Thymus (tissue), 11 donors: ENCODE results near the gene ZBTB38. TPM values are rescaled to one million over a fixed set of nuclear protein-coding genes. Genes with fewer than 3 reads are reported as not detected.

Source experiments
- DNase-seq, 9 donors: peaks; one replicate each; pipeline ENCODE4 v3.0.0-alpha.2; 2013; ENCODE audit warnings: low spot score in 9 of 9, low read depth in 6 of 9, missing footprints in 1 of 9
- H3K27ac ChIP-seq, 2 donors: one replicate each; pipeline ENCODE4 v1.5.1; 2013; ENCODE audit warnings: control low read depth in 1 of 2, low read depth in 1 of 2, low read length in 1 of 2, mild to moderate bottlenecking in 1 of 2, moderate library complexity in 1 of 2
- H3K27me3 ChIP-seq, 2 donors: one replicate each; pipeline ENCODE4 v1.5.1; 2013; ENCODE audit warnings: low read length in 1 of 2; ENCODE audit not compliant: control insufficient read depth in 2 of 2, insufficient read depth in 1 of 2
- H3K36me3 ChIP-seq, 2 donors: one replicate each; pipeline ENCODE4 v1.5.1; 2013; ENCODE audit warnings: low read length in 1 of 2, mild to moderate bottlenecking in 1 of 2, moderate library complexity in 1 of 2; ENCODE audit not compliant: control insufficient read depth in 2 of 2, insufficient read depth in 2 of 2
- H3K4me1 ChIP-seq, 2 donors: one replicate each; pipeline ENCODE4 v1.5.1; 2013; ENCODE audit warnings: low read length in 2 of 2; ENCODE audit not compliant: control insufficient read depth in 2 of 2, insufficient read depth in 2 of 2
- H3K4me3 ChIP-seq, 2 donors: one replicate each; pipeline ENCODE4 v1.5.1; 2013; ENCODE audit warnings: low read length in 2 of 2, control low read depth in 1 of 2, mild to moderate bottlenecking in 1 of 2
- H3K9me3 ChIP-seq, 2 donors: one replicate each; pipeline ENCODE4 v1.5.1; 2013; ENCODE audit warnings: low read length in 1 of 2, mild to moderate bottlenecking in 1 of 2; ENCODE audit not compliant: control insufficient read depth in 2 of 2, insufficient read depth in 1 of 2
- WGBS: extraction: QIAGEN DNeasy Blood & Tissue Kit; methylation state at CpG from one replicate; pipeline ENCODE4 v1.1.7; 2013; 5-methylcytosine and 5-hydroxymethylcytosine counted together
- polyA plus RNA-seq: library from polyadenylated mRNA; stranded (reverse); fragments of 200-250 nt; gene quantifications from one replicate; pipeline ENCODE4 v1.2.3, GENCODE V29; 2013
- total RNA-seq: library from RNA; stranded (reverse); fragments of 120-200 nt; gene quantifications from one replicate; pipeline ENCODE4 v1.2.4, GENCODE V29; 2013
- donor health status: healthy.

The ZBTB38 gene
- total and polyA plus RNA-seq, 2 donors: 9.9 to 11.0 TPM

DNA sequence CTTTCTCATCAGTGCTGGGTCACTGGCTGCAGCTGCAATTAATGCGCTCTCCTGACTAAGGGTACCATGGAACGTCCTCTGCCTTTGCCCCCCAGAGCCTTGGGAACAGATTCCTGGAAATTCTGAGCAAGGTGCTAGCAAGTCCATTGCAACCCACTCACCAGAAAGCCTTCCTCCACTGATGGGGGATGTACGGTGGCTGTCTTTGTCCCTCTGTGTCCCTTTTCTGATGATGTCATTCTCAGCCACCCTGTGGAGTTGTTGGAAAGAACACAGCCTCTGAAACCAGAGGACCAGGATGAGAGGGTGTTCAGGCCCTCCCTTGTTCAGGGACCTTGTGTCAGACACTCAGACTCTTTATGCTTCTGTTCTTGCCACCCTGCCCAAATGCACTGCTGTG is 38.1 kb upstream of the ZBTB38 start:
- no peak overlapping the region for H3K4me3 ChIP-seq
- no peak overlapping the region for H3K27ac ChIP-seq
- H3K27me3 ChIP-seq: no peaks in the 10 kb centered on the region
- H3K9me3 ChIP-seq: no peaks in the 10 kb centered on the region
- H3K4me1 ChIP-seq: no peaks in the 10 kb centered on the region
- H3K36me3 ChIP-seq: no peaks in the 10 kb centered on the region
- DNase-seq: no peak
- WGBS: 99% methylated on average over 3 of the region's 3 CpGs

DNA sequence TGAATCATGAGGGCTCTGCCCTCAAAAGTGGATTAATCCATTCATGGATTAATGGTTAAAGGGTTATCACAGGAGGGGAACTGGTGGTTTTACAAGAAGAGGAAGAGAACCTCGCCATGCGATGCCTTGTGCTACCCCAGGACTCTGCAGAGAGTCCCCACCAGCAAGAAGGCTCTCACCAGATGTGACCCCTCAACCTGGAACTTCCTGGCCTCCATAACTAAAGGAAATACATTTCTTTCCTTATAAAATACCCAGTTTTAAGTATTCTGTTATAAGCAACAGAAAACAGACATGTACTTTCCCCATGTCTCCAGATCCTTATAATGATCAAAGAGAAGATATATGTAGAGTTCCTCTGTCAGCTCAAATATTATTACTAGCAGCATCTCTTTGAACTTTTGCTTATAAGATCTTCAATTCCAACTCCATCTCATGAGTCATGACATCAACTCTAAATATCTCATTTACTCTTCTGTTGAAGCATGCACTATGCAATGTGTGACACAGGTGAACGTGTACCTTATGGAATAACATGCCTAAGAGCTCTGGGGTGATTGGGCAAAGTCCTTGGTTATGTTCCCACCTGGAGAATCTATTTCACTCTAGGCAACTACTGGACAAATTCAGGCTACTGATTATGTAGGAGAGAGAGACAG is 37.5 kb upstream of the ZBTB38 start:
- no peaks in the 10 kb centered on the region for H3K4me1 ChIP-seq
- 94% methylated on average over 3 of the region's 3 CpGs for WGBS
- DNase-seq: no peak
- no peaks in the 10 kb centered on the region for H3K36me3 ChIP-seq
- no peak overlapping the region for H3K4me3 ChIP-seq
- no peaks in the 10 kb centered on the region for H3K9me3 ChIP-seq
- no peaks in the 10 kb centered on the region for H3K27me3 ChIP-seq
- H3K27ac ChIP-seq: no peak overlapping the region

DNA sequence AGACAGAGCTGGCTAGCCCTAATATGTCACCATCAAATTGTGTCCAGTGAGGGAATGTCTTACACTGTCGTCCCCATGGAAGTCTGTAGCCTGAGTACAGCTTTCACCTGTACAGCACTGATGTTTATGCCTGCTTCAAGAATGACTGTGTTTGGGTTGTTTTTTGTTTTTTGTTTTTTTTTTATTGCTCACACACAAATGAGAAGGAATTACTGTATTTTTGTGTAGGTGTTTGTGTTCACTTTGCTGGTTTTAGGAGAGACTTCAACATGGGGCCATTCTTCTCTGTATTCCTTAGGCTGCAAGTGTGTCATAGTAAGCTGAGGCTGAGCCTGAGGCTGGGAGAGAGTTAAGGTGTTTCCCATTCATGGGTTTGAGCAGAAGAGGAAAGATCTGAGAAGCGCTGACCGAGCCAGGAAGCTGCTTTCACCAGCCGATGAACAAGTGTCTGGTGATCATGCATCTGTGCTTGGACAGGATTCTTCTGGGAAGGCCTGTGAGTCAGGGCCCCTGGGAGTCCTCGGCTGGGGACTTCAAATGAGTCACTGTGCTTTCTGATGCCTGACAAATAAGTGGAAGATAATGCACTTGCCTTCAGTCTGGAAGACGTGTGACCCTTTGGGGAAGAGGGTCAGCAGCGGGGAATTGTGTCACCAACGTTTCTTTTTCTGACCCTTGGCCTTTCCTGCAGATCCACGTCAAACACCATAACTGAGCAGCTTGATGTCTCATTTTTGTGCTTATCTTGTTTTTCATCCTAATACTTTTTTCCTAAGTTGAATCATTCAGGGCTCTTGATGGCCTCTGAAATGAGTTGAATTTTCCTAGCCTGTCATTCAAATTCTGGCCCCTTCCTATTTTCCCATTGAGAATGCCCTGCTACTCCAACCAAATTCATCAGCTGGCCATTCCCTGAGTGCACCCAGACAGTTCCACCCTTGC is 36.7 kb upstream of the ZBTB38 start:
- Histone ChIP-seq H3K9me3 (no peaks in the 10 kb centered on the region), H3K4me3 (no peak overlapping the region), H3K4me1 (no peaks in the 10 kb centered on the region), H3K27ac (no peak overlapping the region), H3K36me3 (no peaks in the 10 kb centered on the region), H3K27me3 (no peaks in the 10 kb centered on the region)
- DNase-seq: no peak
- 94% methylated on average over 9 of the region's 9 CpGs for WGBS

DNA sequence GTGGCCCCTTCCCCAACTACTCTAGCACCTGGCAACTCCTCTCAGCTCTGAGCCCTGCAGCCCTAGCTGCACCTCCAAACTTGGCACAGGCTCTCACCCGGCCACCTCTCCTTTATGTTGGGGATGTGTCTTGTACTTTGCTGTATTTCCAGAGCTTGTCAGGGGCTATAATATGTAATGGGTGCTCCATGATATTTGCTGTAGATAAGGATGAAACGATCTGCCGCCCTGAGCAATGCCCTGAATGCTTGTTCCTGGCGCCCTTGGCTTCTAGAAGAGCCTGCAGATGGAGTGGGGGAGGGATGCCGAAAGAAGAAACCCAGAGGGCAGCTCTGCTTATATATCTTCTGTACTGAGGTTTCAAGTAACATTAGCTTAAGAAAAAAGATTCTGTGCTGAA is 35.9 kb upstream of the ZBTB38 start:
- H3K4me1 ChIP-seq: no peaks in the 10 kb centered on the region
- no peaks in the 10 kb centered on the region for H3K36me3 ChIP-seq
- no peak overlapping the region for H3K4me3 ChIP-seq
- DNase-seq: no peak
- no peaks in the 10 kb centered on the region for H3K9me3 ChIP-seq
- WGBS: 95% methylated on average over 5 of the region's 5 CpGs
- H3K27ac ChIP-seq: no peak overlapping the region
- no peaks in the 10 kb centered on the region for H3K27me3 ChIP-seq

DNA sequence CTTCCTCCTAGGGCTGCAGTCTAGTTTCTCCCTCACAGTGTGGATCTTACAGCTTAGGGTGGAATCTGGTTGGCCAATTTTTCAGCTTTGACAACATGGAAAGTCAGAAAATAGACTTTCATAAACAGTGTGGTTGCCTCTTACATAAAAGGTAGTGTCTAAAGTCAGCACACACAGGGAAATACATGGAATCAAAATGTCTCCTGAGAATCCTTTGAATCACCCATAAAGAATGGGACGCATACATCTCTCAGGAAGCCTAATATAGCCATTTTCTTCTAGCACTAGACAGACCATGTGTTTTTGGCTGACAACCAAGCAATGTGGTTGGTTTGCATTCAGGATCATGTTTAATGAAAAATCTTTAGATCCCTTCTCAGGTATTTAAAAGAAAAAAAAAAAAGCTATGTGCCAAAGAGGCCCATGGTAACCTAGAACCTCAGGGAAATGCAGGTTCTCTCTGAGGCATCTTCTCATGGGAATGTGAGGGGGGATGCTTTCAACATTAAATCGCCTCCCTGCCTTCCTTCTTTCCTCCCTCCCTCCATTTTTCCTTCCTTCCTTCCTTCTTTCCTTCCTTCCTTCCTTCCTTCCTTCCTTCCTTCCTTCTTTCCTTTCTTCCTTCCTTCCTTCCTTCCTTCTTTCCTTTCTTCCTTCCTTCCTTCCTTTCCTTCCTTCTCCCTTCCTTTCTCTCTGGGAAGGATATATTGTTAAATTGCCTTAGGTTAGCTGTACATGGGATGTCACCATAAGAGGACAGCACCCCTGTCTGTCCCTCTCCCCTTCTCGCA is 34.3 kb upstream of the ZBTB38 start:
- H3K4me3 ChIP-seq: no peak overlapping the region
- no peaks in the 10 kb centered on the region for H3K9me3 ChIP-seq
- no peak overlapping the region for H3K27ac ChIP-seq
- no peaks in the 10 kb centered on the region for H3K27me3 ChIP-seq
- DNase-seq: no peak
- no peaks in the 10 kb centered on the region for H3K4me1 ChIP-seq
- H3K36me3 ChIP-seq: no peaks in the 10 kb centered on the region
- over 99% methylated on average over 3 of the region's 3 CpGs for WGBS

DNA sequence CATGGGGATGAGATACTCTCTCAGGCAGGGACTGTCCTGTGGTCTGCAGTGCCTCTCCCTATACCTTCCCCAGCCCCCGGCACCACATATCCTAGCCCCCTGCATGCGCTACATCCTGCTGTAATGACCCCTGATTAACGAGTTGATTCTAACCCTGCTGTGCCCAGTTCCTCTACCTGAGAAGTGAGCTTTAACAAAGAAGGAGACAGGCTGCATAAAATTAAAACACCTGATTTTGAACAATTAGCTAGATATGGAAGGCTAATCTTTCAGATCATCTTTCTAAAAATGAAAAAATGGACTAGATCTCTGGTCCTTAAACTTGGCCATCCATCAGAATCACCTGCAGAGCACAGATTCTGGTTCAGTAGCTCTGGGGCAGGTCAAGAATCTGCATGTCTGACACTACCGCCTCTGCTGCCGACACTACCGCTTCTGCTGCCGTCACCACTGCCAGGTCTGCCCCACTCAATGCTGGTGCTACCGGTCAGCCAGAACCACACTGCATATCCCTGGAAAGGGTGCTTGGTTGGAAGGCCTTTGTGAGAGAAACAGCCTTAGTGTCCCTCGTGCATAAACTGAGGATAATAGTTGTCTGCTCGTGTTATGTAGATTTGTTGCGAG is 33.6 kb upstream of the ZBTB38 start:
- Histone ChIP-seq H3K4me3 (no peak overlapping the region), H3K4me1 (no peaks in the 10 kb centered on the region), H3K27ac (no peak overlapping the region), H3K9me3 (no peaks in the 10 kb centered on the region), H3K36me3 (no peaks in the 10 kb centered on the region), H3K27me3 (no peaks in the 10 kb centered on the region)
- WGBS: 96% methylated on average over 11 of the region's 11 CpGs
- DNase-seq: no peak

DNA sequence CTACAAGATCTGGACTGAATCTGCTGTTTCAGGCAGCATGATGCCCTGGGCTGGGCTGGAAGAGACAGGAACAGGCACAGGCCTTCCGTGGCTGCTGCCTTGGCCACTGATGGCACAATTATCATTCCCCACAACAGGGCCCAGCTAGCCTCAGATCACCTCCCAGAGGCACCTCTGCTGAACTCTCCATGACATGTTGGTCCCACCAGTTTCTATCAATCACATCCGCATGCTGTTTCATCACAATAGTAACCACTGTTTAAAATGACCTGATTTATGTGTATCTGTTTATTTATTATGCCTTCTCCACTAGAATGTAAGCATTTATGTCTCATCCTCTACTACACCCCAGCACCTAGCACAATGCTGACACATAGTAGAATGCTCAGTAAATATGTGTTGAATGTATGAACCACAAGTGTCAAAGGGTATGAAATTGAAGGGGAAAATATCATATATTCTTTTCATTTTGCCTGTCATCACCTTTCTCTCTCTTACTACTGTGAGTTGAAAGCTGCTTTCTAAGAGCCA is 32.7 kb upstream of the ZBTB38 start:
- Histone ChIP-seq H3K27me3 (no peaks in the 10 kb centered on the region), H3K36me3 (no peaks in the 10 kb centered on the region), H3K27ac (no peak overlapping the region), H3K4me3 (no peak overlapping the region), H3K9me3 (no peaks in the 10 kb centered on the region), H3K4me1 (no peaks in the 10 kb centered on the region)
- 98% methylated on average over 2 of the region's 2 CpGs for WGBS
- no peak for DNase-seq

- Histone ChIP-seq H3K4me1 (no peaks in the 10 kb centered on the region), H3K27me3 (no peaks in the 10 kb centered on the region), H3K36me3 (no peaks in the 10 kb centered on the region), H3K4me3 (no peak overlapping the region), H3K27ac (no peak overlapping the region), H3K9me3 (no peaks in the 10 kb centered on the region)
- peak in 1 of 9 donors; percentile 23 for DNase-seq
- 90% methylated on average over 12 of the region's 12 CpGs for WGBS
Measured at GRCh38 chr3:141336672-141337522, 31.4 kb upstream of the ZBTB38 start.
